GM19328 (cell line): ENCODE data around the gene ANKRD13B.
"Not testable (repeated sequence)": the region's sequence is repeated elsewhere in the genome, so short reads cannot be mapped to it uniquely, and the experiment has no call there.

Source experiments
- ATAC-seq: cut with Tn5 transposase; IDR thresholded peaks from one replicate; pipeline ENCODE4 v1.9.1; 2021; ENCODE audit warnings: mild to moderate bottlenecking, moderate library complexity; ENCODE audit not compliant: unreplicated experiment

Gene ANKRD13B

GRCh38 chr17:29592850-29593551 lies at the start of gene ANKRD13B:
Gene ANKRD13B, plus strand, starts transcription at chr17:29593132. Its CDS starts 490 bp downstream, at chr17:29593622.
- no peak for ATAC-seq

GRCh38 chr17:29544066-29544465 lies 48.9 kb upstream of the ANKRD13B start:
- no peak for ATAC-seq

- no peak for ATAC-seq
Measured at GRCh38 chr17:29546085-29546484, 46.8 kb upstream of the ANKRD13B start.

- ATAC-seq: no peak
Measured at GRCh38 chr17:29546830-29547229, 46.1 kb upstream of the ANKRD13B start.

- ATAC-seq: no peak
Measured at GRCh38 chr17:29549177-29549923, 43.6 kb upstream of the ANKRD13B start.

GRCh38 chr17:29555840-29556239 lies 37.1 kb upstream of the ANKRD13B start:
- ATAC-seq: no peak

- no peak for ATAC-seq
Measured at GRCh38 chr17:29557085-29557738, 35.7 kb upstream of the ANKRD13B start.

GRCh38 chr17:29557739-29558116 lies 35.2 kb upstream of the ANKRD13B start:
- no peak for ATAC-seq

- ATAC-seq: not testable (repeated sequence)
Measured at GRCh38 chr17:29558139-29558538, 34.8 kb upstream of the ANKRD13B start.

GRCh38 chr17:29559640-29560039 lies 33.3 kb upstream of the ANKRD13B start:
- no peak for ATAC-seq

- ATAC-seq: no peak
Measured at GRCh38 chr17:29560316-29560715, 32.6 kb upstream of the ANKRD13B start.

GRCh38 chr17:29561554-29562517 lies 31.1 kb upstream of the ANKRD13B start:
- ATAC-seq: no peak

GRCh38 chr17:29562615-29563014 lies 30.3 kb upstream of the ANKRD13B start:
- ATAC-seq: no peak

- ATAC-seq: no peak
Measured at GRCh38 chr17:29563816-29564215, 29.1 kb upstream of the ANKRD13B start.

GRCh38 chr17:29565643-29566472 lies 27.1 kb upstream of the ANKRD13B start:
- no peak for ATAC-seq

- ATAC-seq: no peak
Measured at GRCh38 chr17:29566473-29567303, 26.2 kb upstream of the ANKRD13B start, which contains the start of gene ABHD15. Gene ABHD15, minus strand, starts transcription at chr17:29567037. Its CDS starts 71 bp downstream, at chr17:29566966.

- no peak for ATAC-seq
Measured at GRCh38 chr17:29567304-29567553, 25.7 kb upstream of the ANKRD13B start.

- ATAC-seq: peak; percentile 35
Measured at GRCh38 chr17:29567554-29568330, 25.2 kb upstream of the ANKRD13B start.
